ENCODE measurements around the gene SERPINB3. TPM values are rescaled to one million over a fixed set of nuclear protein-coding genes. Genes with fewer than 3 reads are reported as not detected.
A peak's percentile ranks its signal among the peaks of the same experiment; 100 is the strongest.
"Not testable (repeated sequence)": the region's sequence is repeated elsewhere in the genome, so short reads cannot be mapped to it uniquely, and the experiment has no call there.

Gene SERPINB3
- 100 to 1,000 TPM; 167 to 870 TPM for polyA plus RNA-seq

GRCh38 chr18:63661750-63662149, at the start of gene SERPINB3:
SERPINB3 (minus strand) TSS chr18:63661893; CDS start chr18:63661216, 677 bp downstream.
- H3K36me3 ChIP-seq (ENCODE audit: control insufficient read depth in 2 of 2, insufficient read depth in 2 of 2, low read length in 1 of 2); H3K27me3 ChIP-seq (ENCODE audit: control insufficient read depth in 1 of 2, insufficient read depth in 2 of 2, low read length in 2 of 2); H3K9me3 ChIP-seq (ENCODE audit: control insufficient read depth in 2 of 2, insufficient read depth in 1 of 2, low read depth in 1 of 2, low read length in 1 of 2); H3K4me3 ChIP-seq (ENCODE audit: low read depth in 1 of 2, low read length in 2 of 2); H3K27ac ChIP-seq (ENCODE audit: low read depth in 2 of 2, low read length in 1 of 2); H3K4me1 ChIP-seq (ENCODE audit: control insufficient read depth in 2 of 2, insufficient read depth in 2 of 2, low read length in 1 of 2): not testable (repeated sequence)
- 60 to 67% methylated on average over 2 of the region's 3 CpGs for WGBS, 2 donors

DNA sequence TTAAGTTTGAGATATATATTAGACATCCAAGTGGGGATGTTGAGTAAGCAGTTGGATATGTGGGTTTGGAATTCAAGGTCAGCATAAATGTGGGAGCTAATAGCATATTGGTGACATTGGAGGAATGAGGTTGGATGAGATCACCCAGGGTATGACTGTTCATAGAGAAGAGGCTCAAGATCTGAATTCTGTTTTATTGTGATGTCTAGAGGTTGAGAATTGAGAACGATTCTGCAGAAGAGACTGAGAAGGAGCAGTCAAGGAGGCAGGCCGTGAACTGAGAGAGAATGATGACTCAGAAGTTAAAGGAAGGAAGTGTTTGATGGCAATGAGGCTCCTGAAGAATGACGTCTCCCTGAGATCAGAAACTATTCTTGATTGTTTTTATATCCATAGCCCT, 47.0 kb upstream of the SERPINB3 start:
- WGBS, 2 donors, result 57 to 59% methylated on average over 3 of the region's 3 CpGs
- no peaks in the 10 kb centered on the region for H3K4me1 ChIP-seq (ENCODE audit: control insufficient read depth in 2 of 2, insufficient read depth in 2 of 2, low read length in 1 of 2)
- H3K36me3 ChIP-seq (ENCODE audit: control insufficient read depth in 2 of 2, insufficient read depth in 2 of 2, low read length in 1 of 2), result no peaks in the 10 kb centered on the region
- H3K9me3 ChIP-seq (ENCODE audit: control insufficient read depth in 2 of 2, insufficient read depth in 1 of 2, low read depth in 1 of 2, low read length in 1 of 2), result no peaks in the 10 kb centered on the region
- no peaks in the 10 kb centered on the region for H3K27me3 ChIP-seq (ENCODE audit: control insufficient read depth in 1 of 2, insufficient read depth in 2 of 2, low read length in 2 of 2)
- H3K4me3 ChIP-seq (ENCODE audit: low read depth in 1 of 2, low read length in 2 of 2), result no peak overlapping the region
- no peak overlapping the region for H3K27ac ChIP-seq (ENCODE audit: low read depth in 2 of 2, low read length in 1 of 2)

GRCh38 chr18:63707816-63708215, 46.1 kb upstream of the SERPINB3 start:
- no peaks in the 10 kb centered on the region for H3K36me3 ChIP-seq (ENCODE audit: control insufficient read depth in 2 of 2, insufficient read depth in 2 of 2, low read length in 1 of 2)
- H3K4me3 ChIP-seq (ENCODE audit: low read depth in 1 of 2, low read length in 2 of 2), result no peak overlapping the region
- 84 to 87% methylated on average over 1 of the region's 1 CpG for WGBS, 2 donors
- no peaks in the 10 kb centered on the region for H3K27me3 ChIP-seq (ENCODE audit: control insufficient read depth in 1 of 2, insufficient read depth in 2 of 2, low read length in 2 of 2)
- no peak overlapping the region for H3K27ac ChIP-seq (ENCODE audit: low read depth in 2 of 2, low read length in 1 of 2)
- no peaks in the 10 kb centered on the region for H3K9me3 ChIP-seq (ENCODE audit: control insufficient read depth in 2 of 2, insufficient read depth in 1 of 2, low read depth in 1 of 2, low read length in 1 of 2)
- H3K4me1 ChIP-seq (ENCODE audit: control insufficient read depth in 2 of 2, insufficient read depth in 2 of 2, low read length in 1 of 2), result no peaks in the 10 kb centered on the region

GRCh38 chr18:63705401-63705800, 43.7 kb upstream of the SERPINB3 start:
- no peaks in the 10 kb centered on the region for H3K27me3 ChIP-seq (ENCODE audit: control insufficient read depth in 1 of 2, insufficient read depth in 2 of 2, low read length in 2 of 2)
- H3K9me3 ChIP-seq (ENCODE audit: control insufficient read depth in 2 of 2, insufficient read depth in 1 of 2, low read depth in 1 of 2, low read length in 1 of 2), result no peaks in the 10 kb centered on the region
- no peaks in the 10 kb centered on the region for H3K4me1 ChIP-seq (ENCODE audit: control insufficient read depth in 2 of 2, insufficient read depth in 2 of 2, low read length in 1 of 2)
- no peak overlapping the region for H3K4me3 ChIP-seq (ENCODE audit: low read depth in 1 of 2, low read length in 2 of 2)
- no peak overlapping the region for H3K27ac ChIP-seq (ENCODE audit: low read depth in 2 of 2, low read length in 1 of 2)
- WGBS, 2 donors, result 76 to 81% methylated on average over 2 of the region's 2 CpGs
- H3K36me3 ChIP-seq (ENCODE audit: control insufficient read depth in 2 of 2, insufficient read depth in 2 of 2, low read length in 1 of 2), result no peaks in the 10 kb centered on the region

- Histone ChIP-seq H3K4me1 (ENCODE audit: control insufficient read depth in 2 of 2, insufficient read depth in 2 of 2, low read length in 1 of 2) (no peaks in the 10 kb centered on the region), H3K9me3 (ENCODE audit: control insufficient read depth in 2 of 2, insufficient read depth in 1 of 2, low read depth in 1 of 2, low read length in 1 of 2) (no peaks in the 10 kb centered on the region), H3K36me3 (ENCODE audit: control insufficient read depth in 2 of 2, insufficient read depth in 2 of 2, low read length in 1 of 2) (no peaks in the 10 kb centered on the region), H3K27ac (ENCODE audit: low read depth in 2 of 2, low read length in 1 of 2) (no peak within 1 kb of the TSS), H3K27me3 (ENCODE audit: control insufficient read depth in 1 of 2, insufficient read depth in 2 of 2, low read length in 2 of 2) (no peaks in the 10 kb centered on the region), H3K4me3 (ENCODE audit: low read depth in 1 of 2, low read length in 2 of 2) (peak within 1 kb of the TSS in 1 of 2 donors; percentile 38)
- WGBS, 2 donors, result 64 to 65% methylated on average over 2 of the region's 2 CpGs
These were observed 41.0 kb upstream of the SERPINB3 start, which contains the start of gene SERPINB11 for GRCh38 chr18:63702660-63703059. SERPINB11 (plus strand) TSS chr18:63702960; CDS start chr18:63710194, 7,234 bp downstream.

- Histone ChIP-seq H3K9me3 (ENCODE audit: control insufficient read depth in 2 of 2, insufficient read depth in 1 of 2, low read depth in 1 of 2, low read length in 1 of 2) (no peaks in the 10 kb centered on the region), H3K36me3 (ENCODE audit: control insufficient read depth in 2 of 2, insufficient read depth in 2 of 2, low read length in 1 of 2) (no peaks in the 10 kb centered on the region), H3K4me1 (ENCODE audit: control insufficient read depth in 2 of 2, insufficient read depth in 2 of 2, low read length in 1 of 2) (no peaks in the 10 kb centered on the region), H3K4me3 (ENCODE audit: low read depth in 1 of 2, low read length in 2 of 2) (no peak overlapping the region), H3K27ac (ENCODE audit: low read depth in 2 of 2, low read length in 1 of 2) (no peak overlapping the region), H3K27me3 (ENCODE audit: control insufficient read depth in 1 of 2, insufficient read depth in 2 of 2, low read length in 2 of 2) (no peaks in the 10 kb centered on the region)
- 56 to 70% methylated on average over 5 of the region's 5 CpGs for WGBS, 2 donors
These were observed 40.3 kb upstream of the SERPINB3 start for GRCh38 chr18:63701952-63702351.

DNA sequence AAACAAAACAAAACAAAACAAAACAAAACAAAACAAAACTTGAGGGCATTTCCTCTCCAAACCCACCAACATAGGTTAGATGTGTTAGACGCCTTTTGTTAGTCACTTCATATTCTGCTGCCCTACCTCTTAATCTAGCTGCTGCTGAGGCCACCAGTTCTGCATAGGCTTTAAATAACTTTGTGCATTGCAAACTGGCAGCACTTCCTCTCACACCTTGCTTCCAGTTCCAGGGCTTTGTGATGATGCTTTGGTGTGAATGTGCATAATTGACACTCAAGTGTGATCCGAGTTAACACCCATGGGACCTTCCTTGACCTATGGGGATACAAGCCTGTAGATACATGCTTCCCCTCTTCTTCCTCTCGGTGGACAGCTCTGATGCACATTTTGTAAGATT, 38.8 kb upstream of the SERPINB3 start:
- 68 to 70% methylated on average over 3 of the region's 3 CpGs for WGBS, 2 donors
- peak overlapping the region in 1 of 2 donors; percentile 10 for H3K27ac ChIP-seq (ENCODE audit: low read depth in 2 of 2, low read length in 1 of 2)
- no peaks in the 10 kb centered on the region for H3K4me1 ChIP-seq (ENCODE audit: control insufficient read depth in 2 of 2, insufficient read depth in 2 of 2, low read length in 1 of 2)
- no peaks in the 10 kb centered on the region for H3K27me3 ChIP-seq (ENCODE audit: control insufficient read depth in 1 of 2, insufficient read depth in 2 of 2, low read length in 2 of 2)
- H3K4me3 ChIP-seq (ENCODE audit: low read depth in 1 of 2, low read length in 2 of 2), result no peak overlapping the region
- no peaks in the 10 kb centered on the region for H3K9me3 ChIP-seq (ENCODE audit: control insufficient read depth in 2 of 2, insufficient read depth in 1 of 2, low read depth in 1 of 2, low read length in 1 of 2)
- no peaks in the 10 kb centered on the region for H3K36me3 ChIP-seq (ENCODE audit: control insufficient read depth in 2 of 2, insufficient read depth in 2 of 2, low read length in 1 of 2)

DNA sequence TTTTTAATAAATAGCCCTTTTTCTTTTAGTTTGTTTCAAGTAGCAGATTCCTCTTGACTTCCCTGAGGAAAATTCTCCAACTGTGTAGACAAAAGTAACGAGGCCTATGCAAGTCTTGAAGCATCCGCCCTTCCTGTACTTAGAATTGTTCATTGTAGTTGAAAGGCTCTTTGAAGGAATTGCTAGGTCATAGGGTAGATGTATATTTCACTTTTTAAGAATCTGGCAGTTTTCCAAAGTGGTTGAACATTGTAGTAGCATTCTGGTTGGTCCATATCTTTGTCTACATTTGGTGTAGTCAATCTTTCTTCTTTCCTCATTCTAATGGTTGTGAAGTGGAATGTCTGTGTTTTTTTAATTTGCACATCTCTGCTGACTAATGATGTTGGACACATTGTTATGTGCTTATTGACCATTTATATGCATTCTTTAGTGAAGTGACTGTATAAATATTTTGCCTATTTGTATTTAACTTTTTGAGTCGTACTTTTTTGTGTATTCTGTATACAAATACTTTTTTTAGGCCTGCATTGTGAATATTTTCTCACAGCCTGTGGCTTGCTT, 35.5 kb upstream of the SERPINB3 start:
- WGBS, 2 donors, result 55 to 63% methylated on average over 3 of the region's 3 CpGs

DNA sequence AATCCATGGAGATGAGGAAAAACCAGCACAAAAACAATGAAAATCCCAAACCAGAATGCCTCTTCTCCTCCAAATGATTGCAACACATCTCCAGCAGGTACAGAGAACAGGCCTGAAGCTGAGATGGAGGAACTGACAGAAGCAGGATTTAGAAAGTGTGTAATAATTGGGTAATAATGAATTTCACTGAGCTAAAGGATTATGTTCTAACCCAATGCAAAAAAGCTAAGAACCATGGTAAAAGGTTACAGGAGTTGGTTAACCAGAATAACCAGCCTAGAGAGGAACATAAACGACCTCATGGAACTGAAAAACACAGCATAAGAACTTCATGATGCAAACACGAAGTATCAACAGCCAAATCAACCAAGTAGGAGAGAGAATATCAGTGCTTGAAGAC, 27.4 kb upstream of the SERPINB3 start:
- Histone ChIP-seq H3K9me3 (ENCODE audit: control insufficient read depth in 2 of 2, insufficient read depth in 1 of 2, low read depth in 1 of 2, low read length in 1 of 2) (no peaks in the 10 kb centered on the region), H3K36me3 (ENCODE audit: control insufficient read depth in 2 of 2, insufficient read depth in 2 of 2, low read length in 1 of 2) (no peaks in the 10 kb centered on the region), H3K27ac (ENCODE audit: low read depth in 2 of 2, low read length in 1 of 2) (peak overlapping the region in 1 of 2 donors; percentile 67), H3K4me3 (ENCODE audit: low read depth in 1 of 2, low read length in 2 of 2) (no peak overlapping the region), H3K4me1 (ENCODE audit: control insufficient read depth in 2 of 2, insufficient read depth in 2 of 2, low read length in 1 of 2) (peaks cover 0 to 3% of the 10 kb centered on the region in 2 donors), H3K27me3 (ENCODE audit: control insufficient read depth in 1 of 2, insufficient read depth in 2 of 2, low read length in 2 of 2) (no peaks in the 10 kb centered on the region)
- 41 to 55% methylated on average over 2 of the region's 2 CpGs for WGBS, 2 donors

More for the DNA sequence above, 35.5 kb upstream of the SERPINB3 start:
- H3K4me3 ChIP-seq (ENCODE audit: low read depth in 1 of 2, low read length in 2 of 2), result no peak overlapping the region
- H3K27me3 ChIP-seq (ENCODE audit: control insufficient read depth in 1 of 2, insufficient read depth in 2 of 2, low read length in 2 of 2), result no peaks in the 10 kb centered on the region
- no peak overlapping the region for H3K27ac ChIP-seq (ENCODE audit: low read depth in 2 of 2, low read length in 1 of 2)
- H3K36me3 ChIP-seq (ENCODE audit: control insufficient read depth in 2 of 2, insufficient read depth in 2 of 2, low read length in 1 of 2), result no peaks in the 10 kb centered on the region
- no peaks in the 10 kb centered on the region for H3K4me1 ChIP-seq (ENCODE audit: control insufficient read depth in 2 of 2, insufficient read depth in 2 of 2, low read length in 1 of 2)
- H3K9me3 ChIP-seq (ENCODE audit: control insufficient read depth in 2 of 2, insufficient read depth in 1 of 2, low read depth in 1 of 2, low read length in 1 of 2), result no peaks in the 10 kb centered on the region

DNA sequence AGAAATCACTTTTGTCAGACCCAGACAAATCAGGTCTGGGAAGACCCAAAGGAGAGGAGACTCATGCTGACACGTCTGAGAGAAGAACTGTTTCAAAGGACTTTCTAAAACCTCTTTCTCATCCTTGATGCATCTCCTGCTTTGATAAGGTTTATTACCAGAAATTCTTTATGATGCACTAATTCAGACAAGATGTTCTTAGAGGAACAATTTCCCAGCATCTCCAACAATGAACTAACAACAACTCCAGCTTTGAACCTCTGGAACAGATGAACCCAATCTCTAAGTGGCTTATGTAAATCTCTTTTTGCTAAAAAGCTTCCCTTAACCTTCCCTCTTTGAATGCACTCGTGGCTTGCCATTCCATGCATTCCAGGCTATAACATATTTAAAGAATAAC, 25.2 kb upstream of the SERPINB3 start:
- Histone ChIP-seq H3K4me3 (ENCODE audit: low read depth in 1 of 2, low read length in 2 of 2) (no peak overlapping the region), H3K36me3 (ENCODE audit: control insufficient read depth in 2 of 2, insufficient read depth in 2 of 2, low read length in 1 of 2) (no peaks in the 10 kb centered on the region), H3K4me1 (ENCODE audit: control insufficient read depth in 2 of 2, insufficient read depth in 2 of 2, low read length in 1 of 2) (peaks cover 0 to 3% of the 10 kb centered on the region in 2 donors), H3K27me3 (ENCODE audit: control insufficient read depth in 1 of 2, insufficient read depth in 2 of 2, low read length in 2 of 2) (no peaks in the 10 kb centered on the region), H3K9me3 (ENCODE audit: control insufficient read depth in 2 of 2, insufficient read depth in 1 of 2, low read depth in 1 of 2, low read length in 1 of 2) (no peaks in the 10 kb centered on the region), H3K27ac (ENCODE audit: low read depth in 2 of 2, low read length in 1 of 2) (no peak overlapping the region)
- 61 to 66% methylated on average over 2 of the region's 2 CpGs for WGBS, 2 donors
